Fibroblast of skin of scalp (primary cell): ENCODE measurements around the gene LSAMP.

Experiments used
- DNase-seq: peaks from one replicate; pipeline ENCODE4 v3.0.0-alpha.2; 2013

LSAMP gene

GRCh38 chr3:116350119-116350733, 95.1 kb downstream of the LSAMP start:
- DNase-seq, result no peak

- no peak for DNase-seq
These were observed 97.1 kb downstream of the LSAMP start for GRCh38 chr3:116348216-116348615.

DNA sequence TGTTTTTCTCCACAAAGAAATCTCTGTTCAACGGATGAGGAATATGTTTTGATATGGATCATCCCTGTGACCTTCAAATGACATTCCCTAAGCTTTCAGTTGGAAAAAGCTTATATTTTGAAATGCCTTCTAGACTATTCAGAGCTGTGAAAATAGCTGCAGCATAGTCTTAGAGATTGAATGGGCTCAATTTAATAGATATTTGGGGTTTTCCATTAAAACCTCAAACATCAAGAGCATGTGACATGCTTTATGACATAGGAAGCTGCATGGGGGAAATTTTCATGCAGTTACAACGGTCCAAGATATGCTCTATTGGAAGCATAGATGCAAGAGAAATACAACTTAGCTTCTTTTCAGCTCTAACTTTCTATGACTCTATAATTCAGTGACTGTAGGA, 102.8 kb downstream of the LSAMP start:
- DNase-seq, result peak; percentile 25

DNA sequence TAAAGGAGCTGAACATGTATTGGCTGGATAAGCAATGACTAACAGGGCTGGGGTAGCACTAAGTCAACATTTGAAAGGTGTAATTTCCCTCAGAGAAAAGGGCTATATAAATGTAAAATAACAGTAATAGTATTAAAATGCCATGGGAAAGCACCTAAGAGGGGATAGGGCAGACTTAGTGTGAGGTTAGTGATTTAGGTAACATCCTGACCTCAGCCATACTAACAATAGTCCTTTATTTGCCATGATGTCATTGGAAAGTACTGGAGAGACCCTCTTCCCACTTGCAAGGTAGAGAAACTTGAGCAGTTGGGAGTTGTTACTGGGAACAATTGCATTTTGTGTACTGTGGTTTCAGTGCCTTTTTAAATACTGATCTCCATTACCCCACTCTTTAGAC, 103.4 kb downstream of the LSAMP start:
- no peak for DNase-seq

DNA sequence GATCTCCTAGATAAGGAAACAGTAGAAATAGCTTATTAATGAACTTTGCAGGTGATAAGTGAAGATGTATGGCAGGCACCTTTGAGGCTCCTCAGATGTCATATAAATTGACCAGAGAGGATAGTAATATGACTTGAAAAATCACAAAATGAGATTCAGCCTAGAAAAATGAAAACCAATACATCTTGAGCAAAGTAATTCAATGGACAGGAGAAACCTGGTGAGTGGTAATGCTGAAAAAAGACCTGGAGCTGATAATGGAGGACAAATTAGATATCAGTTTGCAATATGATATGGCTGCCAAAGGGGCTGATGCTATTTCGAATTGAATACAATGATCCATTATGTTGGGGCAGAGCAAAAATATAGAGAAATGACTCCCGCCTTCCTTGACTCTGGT, 103.9 kb downstream of the LSAMP start:
- DNase-seq, result no peak

- DNase-seq, result peak; percentile 29
These were observed 104.5 kb downstream of the LSAMP start for GRCh38 chr3:116340680-116341216.

- DNase-seq, result peak; percentile 85
These were observed 105.8 kb downstream of the LSAMP start for GRCh38 chr3:116339441-116340028.

GRCh38 chr3:116338713-116339112, 106.6 kb downstream of the LSAMP start:
- DNase-seq, result no peak

- DNase-seq, result no peak
These were observed 108.1 kb downstream of the LSAMP start for GRCh38 chr3:116337229-116337628.

GRCh38 chr3:116331380-116331779, 113.9 kb downstream of the LSAMP start:
- DNase-seq, result no peak

- DNase-seq, result no peak
These were observed 122.4 kb downstream of the LSAMP start for GRCh38 chr3:116322750-116323375.

DNA sequence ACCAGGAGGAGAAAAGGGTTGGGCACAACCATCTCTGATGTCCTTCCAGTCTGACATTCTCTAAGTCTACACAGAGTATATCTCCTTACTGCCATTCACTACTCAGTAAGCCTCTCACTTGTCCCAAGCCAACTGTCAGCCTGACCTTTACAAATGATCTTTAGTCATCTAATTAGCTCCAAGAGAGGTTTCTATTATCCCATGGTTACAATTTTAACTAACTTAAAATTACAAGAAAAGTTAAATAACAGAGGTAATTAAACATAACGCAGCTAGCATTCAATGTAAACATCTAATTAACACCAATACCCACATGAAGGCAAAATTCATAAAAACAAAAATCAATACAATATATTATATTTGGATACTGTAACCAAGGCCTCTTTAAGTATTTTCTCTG, 126.9 kb downstream of the LSAMP start:
- no peak for DNase-seq

- DNase-seq, result no peak
These were observed 128.5 kb downstream of the LSAMP start for GRCh38 chr3:116316771-116317170.

DNA sequence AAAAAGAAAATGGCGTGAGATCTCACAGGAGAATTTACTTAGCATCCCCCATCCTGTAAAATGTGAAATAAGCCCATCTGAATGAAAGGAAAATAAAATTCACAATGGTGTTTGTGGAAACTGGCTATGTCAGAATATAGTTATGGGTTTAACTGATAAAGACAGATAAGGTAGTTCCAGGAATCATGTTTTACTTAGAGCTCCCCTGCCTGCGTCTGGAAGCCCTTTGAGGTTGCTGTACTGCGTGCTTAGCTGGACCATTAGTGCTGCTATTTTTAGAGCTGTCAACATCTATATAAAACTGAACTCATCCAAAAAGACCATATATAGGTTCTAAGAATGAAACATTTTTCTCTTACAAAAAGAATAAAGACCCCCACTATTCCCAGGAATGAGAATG, 130.8 kb downstream of the LSAMP start:
- DNase-seq, result peak; percentile 37

DNA sequence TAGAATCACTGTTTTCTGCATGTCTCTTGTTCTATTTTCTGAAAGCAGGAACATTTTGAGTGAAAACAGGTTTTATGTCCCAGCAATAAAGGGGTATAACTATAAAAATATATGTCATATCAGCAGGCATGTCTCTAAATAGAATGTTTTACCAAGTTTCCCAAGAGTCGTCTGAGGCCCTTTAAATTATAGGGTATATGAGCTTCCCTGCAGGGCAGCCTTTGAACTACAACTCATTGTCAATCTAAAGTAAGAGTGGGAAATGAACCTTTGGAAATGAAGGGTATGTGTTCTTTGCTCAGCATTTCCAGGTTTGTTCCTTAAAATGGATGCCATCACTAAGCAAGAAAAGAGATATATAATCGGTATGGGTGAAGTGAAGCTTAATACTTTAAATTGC, 138.6 kb downstream of the LSAMP start:
- no peak for DNase-seq

GRCh38 chr3:116306149-116306548, 139.1 kb downstream of the LSAMP start:
- no peak for DNase-seq

GRCh38 chr3:116302087-116302747, 143.1 kb downstream of the LSAMP start:
- peak; percentile 38 for DNase-seq

DNA sequence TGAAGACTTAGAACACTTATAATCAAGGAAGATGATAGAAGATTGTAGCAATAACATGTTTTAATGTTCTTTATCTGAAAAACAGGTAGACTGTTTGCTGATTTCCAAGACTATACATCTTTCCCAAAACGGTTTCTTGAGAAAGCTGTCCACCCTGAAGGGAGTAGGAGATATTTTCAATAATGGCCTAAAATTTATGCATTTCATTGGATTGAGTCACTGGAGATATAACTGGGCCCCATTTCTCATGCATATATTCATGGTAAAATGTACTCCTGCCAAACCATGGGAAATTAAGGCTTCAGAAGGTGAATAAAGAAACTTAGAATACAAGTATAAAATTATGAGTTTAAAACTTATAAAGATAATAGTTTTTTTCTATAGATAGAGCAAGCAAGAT, 143.9 kb downstream of the LSAMP start:
- peak; percentile 9 for DNase-seq

DNA sequence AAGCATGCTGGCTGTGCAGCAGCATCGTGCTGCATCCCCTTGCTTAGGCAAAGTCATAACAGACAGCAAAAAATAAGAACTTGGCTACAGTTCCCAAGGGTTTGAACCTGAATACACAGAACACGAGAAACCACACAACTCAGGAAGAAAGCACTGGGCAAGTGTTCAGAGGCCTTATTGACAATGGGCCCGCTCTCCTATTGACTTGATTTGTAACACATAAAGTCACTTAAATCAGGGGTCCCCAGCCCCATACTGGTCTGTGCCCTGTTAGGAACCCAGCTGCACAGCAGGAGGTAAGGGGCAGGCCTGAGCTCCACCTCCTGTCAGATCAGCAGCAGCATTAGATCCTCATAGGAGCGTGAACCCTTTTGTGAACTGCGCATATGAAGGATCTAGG, 145.1 kb downstream of the LSAMP start:
- no peak for DNase-seq

- DNase-seq, result no peak
These were observed 145.6 kb downstream of the LSAMP start for GRCh38 chr3:116299646-116300081.

DNA sequence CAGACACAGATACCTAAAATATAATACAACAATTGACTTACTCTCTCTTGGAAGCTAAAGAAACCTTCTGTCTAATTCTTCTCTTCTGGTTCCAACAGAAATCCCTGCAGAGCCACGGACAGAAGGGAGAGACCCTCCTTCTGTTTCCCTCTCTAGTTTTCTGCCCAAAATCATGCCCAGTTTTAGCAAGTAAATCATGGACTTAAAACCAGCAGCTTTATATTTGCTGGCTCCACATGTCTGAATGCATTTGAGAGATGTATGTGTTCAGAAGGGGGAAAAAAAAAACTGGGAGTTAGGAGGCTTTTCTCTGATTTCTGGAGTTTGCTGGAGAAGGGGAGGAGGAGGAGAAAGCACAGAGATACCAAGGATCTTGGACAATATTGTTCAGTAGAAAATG, 147.1 kb downstream of the LSAMP start:
- DNase-seq, result no peak

DNA sequence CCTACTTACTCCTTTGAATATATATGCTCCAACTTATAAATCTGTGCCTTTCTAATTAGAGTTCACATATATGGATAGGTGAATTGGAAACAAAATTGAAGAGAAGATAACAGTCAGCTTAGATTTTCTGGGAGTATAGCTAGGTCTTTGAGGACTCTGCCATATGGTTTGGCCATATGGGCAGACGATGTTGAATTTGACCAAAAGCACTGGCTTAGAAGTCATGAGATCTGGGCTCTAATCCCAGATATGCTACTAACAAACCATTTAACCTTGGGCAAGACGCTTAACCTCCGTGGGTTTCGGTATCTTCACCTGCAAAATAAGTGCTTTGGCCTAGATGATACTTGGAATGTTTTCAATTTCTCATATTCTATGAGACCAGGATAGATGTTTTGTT, 154.1 kb downstream of the LSAMP start:
- DNase-seq, result no peak

GRCh38 chr3:116288485-116288884, 156.8 kb downstream of the LSAMP start:
- peak; percentile 21 for DNase-seq
